Measurements from ENCODE around the gene GPR55. TPM values are rescaled to one million over a fixed set of nuclear protein-coding genes. Genes with fewer than 3 reads are reported as not detected.

The GPR55 gene
- total and polyA plus RNA-seq, 2 of the 8 experiments (the other 6 are each of a cell fraction or from before 2014, with no cell fraction given), result not detected

DNA sequence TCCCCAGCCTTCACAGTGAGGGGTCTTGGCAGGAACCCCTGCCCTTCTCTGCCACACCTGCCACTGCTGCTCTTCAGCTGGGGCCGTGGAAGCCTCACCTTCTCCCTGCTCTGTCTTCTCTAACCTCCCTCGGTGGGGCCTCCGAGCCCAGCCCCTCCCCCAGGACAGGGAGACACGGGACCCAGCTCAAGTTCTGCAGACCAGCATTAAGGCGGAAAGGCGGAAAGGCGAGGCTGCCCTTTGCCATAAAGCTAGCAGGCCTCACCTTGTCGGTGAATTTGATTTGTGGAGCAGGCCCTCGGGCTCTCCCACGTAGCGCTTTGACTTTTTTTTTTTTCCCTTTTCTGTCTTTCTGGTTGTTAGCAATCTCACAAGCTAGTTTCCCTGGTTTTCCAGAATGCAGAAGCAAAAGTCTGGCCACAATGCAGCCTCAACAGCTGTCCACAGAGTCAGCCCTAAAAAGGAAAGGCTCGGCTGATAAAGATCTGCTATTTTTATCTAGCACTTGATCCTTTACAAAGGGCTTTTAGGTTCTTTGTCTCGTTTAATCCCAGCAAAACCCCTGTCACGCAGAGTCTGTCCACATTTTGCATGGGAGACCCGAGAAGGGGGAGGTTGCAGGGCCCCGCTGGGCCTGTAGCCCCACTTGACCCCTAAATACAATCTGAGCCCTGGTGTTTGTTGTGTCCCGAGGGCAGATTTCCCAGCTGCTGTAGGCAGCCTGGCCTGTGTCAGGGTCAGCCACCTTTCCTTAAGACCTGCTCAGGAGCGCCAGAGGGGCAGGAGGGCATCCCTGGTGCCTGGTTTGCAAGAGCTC, 54.3 kb downstream of the GPR55 start (continued):
- TF ChIP-seq RNF2 (IDR thresholded peaks at IDR 0.05; ENCODE audit: borderline replicate concordance, low read depth, low read length, missing control alignments, poor library complexity, severe bottlenecking) (no peak), SP2 (IDR thresholded peaks at IDR 0.05; ENCODE audit: low read length) (no peak), SRF (IDR thresholded peaks at IDR 0.05; ENCODE audit: low read depth, low read length) (no peak), ATF3 (IDR thresholded peaks at IDR 0.05; ENCODE audit: insufficient read depth, low read depth, low read length) (no peak), SAP30 (IDR thresholded peaks at IDR 0.05; ENCODE audit: insufficient read depth, insufficient replicate concordance, low read length) (no peak), CEBPB (IDR thresholded peaks at IDR 0.05; ENCODE audit: low read depth, low read length) (no peak)

All from H1 (cell line).